ENCODE measurements around the gene ZBTB48.
"Not testable (repeated sequence)": the region's sequence is repeated elsewhere in the genome, so short reads cannot be mapped to it uniquely, and the experiment has no call there.

ZBTB48 gene

DNA sequence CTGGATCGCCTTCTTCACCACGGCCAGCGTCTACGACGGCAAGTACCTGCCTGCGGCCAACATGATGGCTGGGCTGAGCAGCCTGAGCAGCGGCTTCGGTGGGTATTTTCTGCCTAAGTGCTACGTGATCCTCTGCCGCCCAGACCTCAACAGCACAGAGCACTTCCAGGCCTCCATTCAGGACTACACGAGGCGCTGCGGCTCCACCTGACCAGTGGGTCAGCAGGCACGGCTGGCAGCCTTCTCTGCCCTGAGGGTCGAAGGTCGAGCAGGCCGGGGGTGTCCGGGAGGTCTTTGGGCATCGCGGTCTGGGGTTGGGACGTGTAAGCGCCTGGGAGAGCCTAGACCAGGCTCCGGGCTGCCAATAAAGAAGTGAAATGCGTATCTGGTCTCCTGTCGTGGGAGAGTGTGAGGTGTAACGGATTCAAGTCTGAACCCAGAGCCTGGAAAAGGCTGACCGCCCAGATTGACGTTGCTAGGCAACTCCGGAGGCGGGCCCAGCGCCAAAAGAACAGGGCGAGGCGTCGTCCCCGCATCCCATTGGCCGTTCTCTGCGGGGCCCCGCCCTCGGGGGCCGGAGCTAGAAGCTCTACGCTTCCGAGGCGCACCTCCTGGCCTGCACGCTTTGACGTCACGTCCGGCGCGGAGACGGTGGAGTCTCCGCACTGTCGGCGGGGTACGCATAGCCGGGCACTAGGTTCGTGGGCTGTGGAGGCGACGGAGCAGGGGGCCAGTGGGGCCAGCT is at the start of gene ZBTB48:
ZBTB48 (plus strand) TSS at position 621 of the 745 bp plus-strand sequence. CDS start 616 bp downstream, outside the sequence.
- DNase-seq (ENCODE audit: low spot score), result peak; percentile 99

DNA sequence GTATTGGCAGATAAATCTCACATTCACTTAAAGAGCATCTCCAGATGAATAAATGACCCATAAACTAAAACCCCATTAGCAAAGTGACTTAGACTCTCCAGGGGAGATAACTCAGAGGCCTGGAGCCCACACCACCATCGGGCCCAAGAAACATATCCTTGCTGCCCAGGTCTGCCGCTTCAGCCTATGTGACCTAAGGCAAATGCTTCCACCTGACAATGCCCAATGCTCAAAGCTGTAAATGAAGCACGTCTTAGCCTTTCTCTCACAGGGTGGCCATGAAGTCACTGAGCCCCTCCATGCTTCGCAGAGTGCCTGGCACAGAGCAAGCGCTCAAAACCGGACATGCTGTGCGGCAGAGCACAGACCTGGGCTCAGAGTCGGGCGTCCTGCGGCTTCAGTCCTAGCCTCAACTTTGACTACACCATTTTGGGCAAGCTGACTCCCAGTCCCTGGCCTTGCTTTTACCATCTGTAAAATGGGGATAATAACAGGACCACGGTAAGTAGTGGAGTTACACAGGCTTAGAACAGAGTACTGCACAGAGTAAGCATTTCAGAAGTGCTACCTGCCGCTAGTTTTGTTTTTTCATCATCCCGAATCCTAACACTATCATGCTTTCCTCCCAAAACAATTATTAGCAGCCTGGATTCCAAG is 49.2 kb upstream of the ZBTB48 start:
- DNase-seq (ENCODE audit: low spot score), result no peak

DNA sequence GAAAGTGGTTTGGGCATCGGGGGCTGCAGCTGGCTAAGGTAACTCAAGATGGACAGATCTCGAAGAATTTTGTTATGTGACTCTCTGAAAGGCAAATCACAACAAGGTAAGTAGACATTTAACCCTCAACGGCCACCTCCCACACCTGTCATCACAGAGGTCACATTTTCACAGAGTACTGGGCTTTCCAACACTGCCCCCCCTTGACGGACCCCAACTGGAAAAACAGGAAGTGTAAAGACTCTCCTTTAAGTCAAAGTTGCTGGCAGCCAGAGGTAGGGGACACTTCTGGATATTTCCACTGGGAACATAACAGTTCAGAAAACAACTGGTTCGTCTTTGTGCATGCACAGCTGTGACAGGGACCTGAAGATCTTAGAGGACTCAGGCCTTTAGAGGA is 47.8 kb upstream of the ZBTB48 start:
- DNase-seq (ENCODE audit: low spot score), result no peak

- DNase-seq (ENCODE audit: low spot score), result no peak
Observed at GRCh38 chr1:6534248-6534822, 45.5 kb upstream of the ZBTB48 start.

- DNase-seq (ENCODE audit: low spot score), result no peak
Observed at GRCh38 chr1:6535214-6535613, 44.6 kb upstream of the ZBTB48 start.

GRCh38 chr1:6536291-6536690 is 43.5 kb upstream of the ZBTB48 start:
- DNase-seq (ENCODE audit: low spot score), result no peak

DNA sequence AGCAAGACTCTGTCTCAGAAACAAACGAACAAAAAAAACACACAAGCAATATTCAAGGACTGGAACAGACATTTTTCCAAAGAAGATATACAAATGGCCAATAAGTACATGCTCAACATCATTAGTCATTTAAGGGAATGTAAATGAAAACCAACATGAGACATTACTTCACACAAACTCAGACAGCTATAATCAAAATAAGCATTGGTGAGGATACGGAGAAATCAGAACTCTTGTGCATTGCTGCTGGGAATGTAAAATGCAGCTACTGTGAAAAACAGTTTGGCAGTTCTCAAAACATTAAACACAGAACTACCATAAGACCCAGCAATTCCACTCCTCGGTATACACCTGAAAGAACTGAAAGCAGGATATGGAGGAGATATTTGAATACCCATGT is 40.8 kb upstream of the ZBTB48 start:
- no peak for DNase-seq (ENCODE audit: low spot score)

DNA sequence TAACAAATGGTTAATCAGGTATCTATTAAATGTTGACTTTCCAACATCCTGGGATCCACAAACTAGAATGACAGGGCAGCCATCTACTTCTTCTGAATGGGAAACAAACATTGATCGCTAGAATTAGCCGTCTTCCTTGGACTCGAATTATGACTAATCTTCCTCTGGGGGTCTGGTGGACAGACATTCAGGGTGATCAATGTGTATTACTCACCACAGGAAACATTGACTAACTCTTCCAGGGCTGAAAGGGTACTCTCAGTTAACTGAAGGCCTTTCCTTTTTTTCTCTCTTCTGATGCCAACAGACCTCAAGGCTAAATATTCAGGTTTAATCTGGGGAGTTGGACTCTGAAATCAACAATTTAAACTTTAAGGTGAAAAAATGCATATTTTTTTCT is 35.0 kb upstream of the ZBTB48 start:
- no peak for DNase-seq (ENCODE audit: low spot score)

DNA sequence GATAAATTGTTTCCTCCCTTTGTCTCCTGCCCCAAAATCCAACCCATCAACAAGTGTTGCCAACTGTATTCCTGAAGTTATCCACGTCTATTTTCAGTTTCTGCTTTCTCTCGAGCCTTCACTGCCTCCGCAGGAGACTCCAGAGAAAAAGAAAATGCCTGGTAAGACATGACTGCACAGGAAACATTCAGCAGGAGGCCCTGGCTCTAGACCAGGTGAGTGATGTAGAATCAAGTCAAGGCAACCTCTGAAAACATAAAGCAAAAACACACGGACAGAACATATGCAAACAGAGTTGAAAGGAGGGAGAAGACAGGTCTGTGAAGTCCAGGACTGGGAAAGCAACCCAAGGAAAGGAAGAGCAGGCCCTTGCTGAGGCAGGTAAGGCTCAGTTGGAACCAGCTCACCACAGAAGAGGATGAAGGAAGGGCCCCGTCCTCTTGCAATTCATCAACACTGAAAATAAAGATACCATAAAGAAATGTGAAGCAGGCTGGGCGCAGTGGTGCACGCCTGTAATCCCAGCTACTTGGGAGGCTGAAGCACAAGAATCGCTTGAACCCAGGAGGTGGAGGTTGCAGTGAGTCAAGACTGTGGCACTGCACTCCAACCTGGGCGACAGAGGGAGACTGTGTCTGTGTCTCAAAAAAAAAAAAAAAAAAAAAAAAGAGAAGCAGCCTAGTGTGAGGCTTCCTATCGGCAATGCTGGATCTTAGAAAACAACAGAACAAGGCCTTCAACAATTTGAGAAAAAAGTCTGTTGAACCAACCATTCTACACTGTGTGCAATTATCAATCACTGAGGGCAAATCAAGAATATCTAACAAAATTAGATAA is 34.3 kb upstream of the ZBTB48 start:
- no peak for DNase-seq (ENCODE audit: low spot score)

GRCh38 chr1:6546326-6546725 is 33.5 kb upstream of the ZBTB48 start:
- no peak for DNase-seq (ENCODE audit: low spot score)

DNA sequence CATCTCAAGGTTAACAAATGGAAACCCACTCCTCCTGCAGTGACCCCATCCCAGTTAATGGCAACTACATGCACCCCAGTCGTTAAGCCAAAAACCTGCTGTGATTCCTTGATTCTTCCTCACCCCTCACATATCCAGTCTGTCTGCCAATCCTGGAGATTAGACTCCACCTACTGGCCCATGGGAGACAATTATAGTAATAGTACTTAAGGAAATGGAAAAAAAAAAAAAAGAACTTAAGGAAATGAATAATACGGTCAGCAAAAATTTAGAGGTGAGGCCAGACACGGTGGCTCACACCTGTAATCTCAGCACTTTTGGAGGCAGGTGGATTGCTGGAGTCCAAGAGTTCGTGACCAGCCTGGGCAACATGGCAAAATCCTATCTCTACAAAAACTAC is 32.5 kb upstream of the ZBTB48 start:
- no peak for DNase-seq (ENCODE audit: low spot score)

DNA sequence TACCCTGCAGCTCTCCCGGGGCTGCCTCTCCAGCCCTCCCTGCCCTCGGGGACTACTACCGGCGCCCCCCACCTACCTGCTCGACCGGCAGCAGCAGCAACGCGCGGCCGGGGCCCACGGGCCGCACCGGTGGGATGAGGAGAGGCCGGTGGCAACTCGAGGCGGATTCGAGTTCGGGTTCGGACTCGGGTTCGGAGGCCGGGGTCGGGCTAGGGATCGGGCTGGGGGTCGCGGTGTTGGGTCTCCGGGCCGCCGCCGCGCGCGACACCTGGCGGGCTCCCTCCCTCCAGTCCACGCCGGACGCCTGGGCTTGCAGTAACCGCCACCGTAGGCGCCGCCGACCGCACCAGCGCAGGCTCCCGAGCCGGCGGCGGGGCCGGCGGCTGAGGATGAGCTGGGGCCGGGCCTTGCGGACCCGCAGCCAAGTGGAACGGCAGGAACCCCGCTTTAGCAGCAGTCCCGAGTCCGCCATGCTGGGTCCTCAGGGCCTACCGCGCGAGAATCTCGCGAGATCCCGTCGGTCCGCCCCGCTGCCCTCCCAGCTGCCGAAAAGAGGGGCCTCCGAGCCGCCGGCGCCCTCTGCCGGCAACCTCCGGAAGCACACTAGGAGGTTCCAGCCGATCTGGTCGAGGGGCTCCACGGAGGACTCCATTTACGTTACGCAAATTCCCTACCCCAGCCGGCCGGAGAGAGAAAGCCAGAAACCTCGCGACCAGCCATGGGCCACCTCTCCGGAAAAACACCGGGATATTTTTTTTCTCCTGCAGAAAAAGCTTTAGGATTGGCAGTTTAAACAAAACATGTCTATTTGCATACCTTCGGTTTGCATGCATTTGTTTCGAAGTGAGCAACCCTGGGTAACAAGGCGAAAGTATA is 25.5 kb upstream of the ZBTB48 start, which contains the start of gene NOL9:
NOL9 (minus strand) TSS at position 483 of the 876 bp plus-strand sequence; CDS start at position 472, 11 bp downstream.
- DNase-seq (ENCODE audit: low spot score), result peak; percentile 93

GRCh38 chr1:6554907-6555778 is 24.7 kb upstream of the ZBTB48 start, which contains the start of gene TAS1R1:
Gene TAS1R1, plus strand, starts transcription at chr1:6555307. Its CDS starts 67 bp downstream, at chr1:6555374.
- peak; percentile 52 for DNase-seq (ENCODE audit: low spot score)

DNA sequence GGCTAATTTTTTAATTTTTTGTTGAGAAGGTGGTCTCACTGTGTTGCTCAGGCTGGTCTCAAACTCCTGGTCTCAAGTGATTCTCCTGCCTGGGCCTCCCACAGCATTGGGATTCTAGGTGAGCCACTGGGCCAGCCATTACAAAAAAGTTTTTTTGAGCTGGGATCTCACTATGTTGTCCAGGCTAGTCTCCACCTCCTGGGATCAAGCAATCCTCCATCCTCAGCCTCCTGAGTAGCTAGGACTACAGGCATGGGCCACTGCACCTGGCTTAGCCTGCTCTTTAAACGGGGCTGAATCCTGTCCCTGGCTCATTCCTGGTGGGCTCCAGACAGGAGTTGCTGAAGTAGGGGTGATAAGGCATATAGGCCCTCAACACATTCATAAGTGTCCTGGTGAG is 22.2 kb upstream of the ZBTB48 start:
- DNase-seq (ENCODE audit: low spot score), result no peak

DNA sequence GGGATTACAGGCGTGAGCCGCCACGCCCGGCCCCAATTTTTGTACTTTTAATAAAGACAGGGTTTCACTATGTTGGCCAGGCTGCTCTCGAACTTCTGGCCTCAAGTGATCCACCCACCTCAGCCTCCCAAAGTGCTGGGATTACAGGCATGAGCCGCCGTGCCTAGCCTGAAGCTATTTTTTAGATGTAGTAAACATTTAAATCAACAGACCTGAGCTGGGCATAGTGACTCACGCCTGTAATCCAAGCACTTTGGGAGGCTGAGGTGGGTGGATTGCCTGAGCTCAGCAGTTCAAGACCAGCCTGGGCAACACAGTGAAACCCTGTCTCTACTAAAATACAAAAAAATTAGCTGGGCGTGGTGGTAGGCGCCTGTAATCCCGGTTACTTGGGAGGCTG is 20.6 kb upstream of the ZBTB48 start:
- DNase-seq (ENCODE audit: low spot score), result not testable (repeated sequence)

DNA sequence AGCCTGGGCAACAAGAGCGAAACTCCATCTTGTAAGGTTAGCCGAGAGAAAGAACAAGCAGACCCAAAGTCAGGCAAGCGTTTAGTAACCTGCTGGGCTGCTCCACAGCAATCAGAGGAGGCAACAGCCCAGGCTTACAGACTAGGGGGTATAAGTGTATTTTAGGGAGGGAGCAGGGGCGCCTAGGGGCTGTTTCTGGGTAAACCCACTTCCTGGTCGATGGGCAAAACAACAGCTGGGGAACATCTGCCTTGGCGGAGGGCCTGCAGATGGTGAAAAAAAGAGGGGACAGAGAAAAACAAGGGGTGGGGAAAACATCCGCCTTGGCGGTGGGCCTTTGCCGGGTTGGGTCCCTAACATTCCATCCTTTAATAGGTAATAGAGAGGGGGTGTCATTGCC is 19.5 kb upstream of the ZBTB48 start:
- DNase-seq (ENCODE audit: low spot score), result no peak

DNA sequence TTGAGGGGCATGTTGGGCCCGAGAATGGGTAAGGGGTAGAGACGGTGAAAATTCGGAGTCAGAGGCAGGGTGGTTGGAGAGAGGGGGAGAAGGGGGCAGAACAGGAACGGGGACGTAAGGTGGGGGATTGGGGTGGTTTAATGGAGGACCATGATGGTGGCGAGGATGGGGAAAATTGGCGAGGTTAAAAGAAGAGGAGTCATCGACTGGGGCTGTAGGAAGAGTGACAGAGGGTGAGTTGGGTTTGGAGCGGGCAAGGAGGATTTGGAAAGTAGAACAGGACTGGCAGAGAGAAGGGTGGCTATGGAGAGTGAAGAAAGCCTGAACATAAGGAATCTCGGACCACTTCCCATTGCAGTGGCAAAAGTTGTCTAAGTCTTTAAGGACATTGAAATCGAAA is 10.8 kb upstream of the ZBTB48 start:
- DNase-seq (ENCODE audit: low spot score), result no peak

GRCh38 chr1:6570100-6570499 is 9.7 kb upstream of the ZBTB48 start:
- DNase-seq (ENCODE audit: low spot score), result no peak

DNA sequence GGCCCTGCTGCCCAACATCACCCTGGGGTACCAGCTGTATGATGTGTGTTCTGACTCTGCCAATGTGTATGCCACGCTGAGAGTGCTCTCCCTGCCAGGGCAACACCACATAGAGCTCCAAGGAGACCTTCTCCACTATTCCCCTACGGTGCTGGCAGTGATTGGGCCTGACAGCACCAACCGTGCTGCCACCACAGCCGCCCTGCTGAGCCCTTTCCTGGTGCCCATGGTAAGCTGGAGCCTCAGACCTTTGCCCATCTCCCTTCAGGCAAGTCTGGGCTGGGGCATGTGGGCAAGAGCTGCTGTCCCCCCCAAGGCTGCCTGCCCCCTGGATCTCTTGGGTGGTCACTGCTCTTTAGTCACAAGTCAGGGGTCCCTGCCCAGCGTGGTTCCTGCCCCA is 8.8 kb upstream of the ZBTB48 start:
- DNase-seq (ENCODE audit: low spot score), result no peak
